CD14-positive monocyte (primary cell): ENCODE results near the gene TIAM2. TPM values are rescaled to one million over a fixed set of nuclear protein-coding genes. Genes with fewer than 3 reads are reported as not detected.

Experiments used
- DNase-seq, 3 donors: peaks; one replicate each; pipeline ENCODE4 v3.0.0-alpha.2; 2011 to 2022
- H2AFZ ChIP-seq: 2 replicates; pipeline ENCODE4 v1.6.0; 2012; ENCODE audit warnings: mild to moderate bottlenecking, low read depth, low read length, inconsistent platforms; ENCODE audit not compliant: insufficient read depth, poor library complexity, severe bottlenecking
- H3K27ac ChIP-seq, 2 donors: 1 replicate in 1 of 2; 2 replicates in 1 of 2; pipeline ENCODE4 v1.5.1; 2012 to 2013; ENCODE audit warnings: low read length in 2 of 2, control low read depth in 1 of 2, inconsistent platforms in 1 of 2, low read depth in 1 of 2, mild to moderate bottlenecking in 1 of 2
- H3K27me3 ChIP-seq, 2 donors: one replicate each; pipeline versions ENCODE4 v1.6.0 to v1.6.1; 2011 to 2013; ENCODE audit warnings: low read length in 2 of 2; ENCODE audit not compliant: control insufficient read depth in 2 of 2, insufficient read depth in 2 of 2
- H3K36me3 ChIP-seq, 2 donors: replicated peaks in 1 of 2; 1 replicate in 1 of 2; 2 replicates in 1 of 2; pipeline versions ENCODE4 v1.5.1 to v1.6.1; 2012 to 2013; ENCODE audit warnings: low read length in 2 of 2, control low read depth in 1 of 2, inconsistent platforms in 1 of 2, mild to moderate bottlenecking in 1 of 2; ENCODE audit not compliant: insufficient read depth in 2 of 2, control insufficient read depth in 1 of 2
- H3K4me1 ChIP-seq, 2 donors: 1 replicate in 1 of 2; 2 replicates in 1 of 2; pipeline versions ENCODE4 v1.5.1 to v1.6.1; 2012 to 2013; ENCODE audit warnings: low read length in 2 of 2, control low read depth in 1 of 2, inconsistent platforms in 1 of 2, mild to moderate bottlenecking in 1 of 2, moderate library complexity in 1 of 2; ENCODE audit not compliant: insufficient read depth in 2 of 2, control insufficient read depth in 1 of 2
- H3K4me2 ChIP-seq: replicated peaks from 2 replicates; pipeline ENCODE3; 2012; ENCODE audit warnings: low read length, moderate library complexity, mild to moderate bottlenecking; ENCODE audit not compliant: poor library complexity, severe bottlenecking; ENCODE audit errors: extremely low read depth
- H3K4me3 ChIP-seq, 3 experiments: fragments of 200-600 bp in 1 of 3; sonication (generic) in 1 of 3; replicated peaks in 1 of 3; 1 replicate in 2 of 3; 2 replicates in 1 of 3; pipeline ENCODE4 v1.5.1; 2011 to 2013; ENCODE audit warnings: low read length in 3 of 3, mild to moderate bottlenecking in 3 of 3, control low read depth in 2 of 3, low read depth in 2 of 3, inconsistent platforms in 1 of 3, moderate library complexity in 1 of 3
- H3K79me2 ChIP-seq: 2 replicates; pipeline ENCODE4 v1.6.0; 2012; ENCODE audit warnings: mild to moderate bottlenecking, control low read depth, inconsistent platforms, low read length, moderate library complexity; ENCODE audit not compliant: insufficient read depth
- H3K9ac ChIP-seq: 2 replicates; pipeline ENCODE4 v1.6.0; 2017; ENCODE audit warnings: low read length, mild to moderate bottlenecking; ENCODE audit not compliant: insufficient read depth, poor library complexity, severe bottlenecking
- H3K9me3 ChIP-seq, 2 donors: replicated peaks in 1 of 2; 1 replicate in 1 of 2; 2 replicates in 1 of 2; pipeline versions ENCODE4 v1.5.1 to v1.6.1; 2012 to 2013; ENCODE audit warnings: low read length in 2 of 2, control low read depth in 1 of 2; ENCODE audit not compliant: control insufficient read depth in 1 of 2, insufficient read depth in 1 of 2
- H4K20me1 ChIP-seq: 2 replicates; pipeline ENCODE4 v1.6.0; 2012; ENCODE audit warnings: mild to moderate bottlenecking, low read length, control low read depth, moderate library complexity; ENCODE audit not compliant: insufficient read depth
- H3K27ac Mint-ChIP-seq, 7 donors: one replicate each; pipeline ENCODE4 v1.8.0; 2020; ENCODE audit warnings: mild to moderate bottlenecking in 7 of 7, mixed read lengths in 7 of 7, moderate library complexity in 6 of 7, inconsistent platforms in 2 of 7
- H3K27me3 Mint-ChIP-seq, 3 donors: one replicate each; pipeline ENCODE4 v1.8.0; 2021 to 2022; ENCODE audit warnings: low read depth in 3 of 3, mild to moderate bottlenecking in 3 of 3, mixed read lengths in 3 of 3, moderate library complexity in 3 of 3, inconsistent platforms in 1 of 3
- H3K36me3 Mint-ChIP-seq, 2 donors: one replicate each; pipeline ENCODE4 v1.8.0; 2020; ENCODE audit warnings: mixed read lengths in 2 of 2, inconsistent platforms in 1 of 2, mild to moderate bottlenecking in 1 of 2
- H3K4me1 Mint-ChIP-seq: one replicate; pipeline ENCODE4 v1.8.0; 2020; ENCODE audit warnings: mild to moderate bottlenecking, mixed read lengths
- H3K4me3 Mint-ChIP-seq, 2 donors: one replicate each; pipeline ENCODE4 v1.8.0; 2020; ENCODE audit warnings: mild to moderate bottlenecking in 2 of 2, mixed read lengths in 2 of 2, moderate library complexity in 1 of 2
- H3K9me3 Mint-ChIP-seq, 7 donors: one replicate each; pipeline ENCODE4 v1.8.0; 2020 to 2022; ENCODE audit warnings: mixed read lengths in 7 of 7, mild to moderate bottlenecking in 6 of 7, moderate library complexity in 6 of 7, inconsistent platforms in 2 of 7
- WGBS: methylation state at CpG from one replicate; pipeline ENCODE4 v1.1.5; 2013; ENCODE audit warnings: missing lambda C conversion rate; ENCODE audit not compliant: insufficient coverage; 5-methylcytosine and 5-hydroxymethylcytosine counted together
- intact Hi-C, 2 donors: fragments of 100-400 bp; cut with micrococcal nuclease; formaldehyde crosslinking; loops; one replicate each; pipeline versions ENCODE4 v1.15.0 to v1.15.1; 2023
- polyA plus RNA-seq, 3 donors: library from polyadenylated mRNA; depleted of rRNA in 1 of 3; unstranded in 2 of 3; stranded (reverse) in 1 of 3; fragments of 300-500 nt in 2 of 3; fragments of >200 nt in 1 of 3; fragmentation: Illumina TruSeq in 2 of 3; gene quantifications; 1 replicate in 2 of 3; 2 replicates in 1 of 3; pipeline ENCODE4 v1.2.3, GENCODE V29; 2012 to 2021
- TF ChIP-seq, protein P1 (sequence below): fragments of 200-600 bp; IDR thresholded peaks from one replicate; pipeline ENCODE4 v1.8.0; 2022; ENCODE audit warnings: antibody characterized with exemption, mild to moderate bottlenecking

Gene TIAM2
- polyA plus RNA-seq, 3 donors, result 0.25 to 4.2 (median 0.67) TPM

DNA sequence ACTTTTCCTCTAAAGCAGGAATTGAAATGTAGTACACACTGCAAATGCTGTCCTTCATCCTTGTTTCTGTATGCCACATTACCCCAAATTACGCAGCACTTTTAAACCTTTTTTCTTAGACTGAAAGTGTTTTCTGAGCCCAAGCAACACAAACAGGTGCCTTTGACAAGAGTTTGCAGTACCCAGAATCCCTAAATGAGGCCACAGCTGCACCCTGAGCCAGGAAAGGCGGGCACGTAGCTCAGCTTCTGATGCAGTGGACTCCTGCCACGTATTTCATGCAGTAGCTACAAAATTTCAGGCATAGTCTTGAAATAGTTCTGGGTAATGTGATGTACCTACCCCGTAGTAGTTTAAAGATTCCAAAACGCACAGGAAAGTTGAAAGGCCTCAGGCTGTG, 237.7 kb downstream of the TIAM2 start:
- no peaks in the 10 kb centered on the region for H3K4me1 ChIP-seq
- H3K9me3 ChIP-seq, result peaks cover 0 to 9% of the 10 kb centered on the region in 2 donors
- H3K9me3 Mint-ChIP-seq, result peaks cover 2 to 12% (median 5%) of the 10 kb centered on the region in 7 donors
- H3K27ac Mint-ChIP-seq, result no peak overlapping the region
- H3K4me1 Mint-ChIP-seq, result no peaks in the 10 kb centered on the region
- peaks cover 0 to 2% (median 0%) of the 10 kb centered on the region in 3 donors for H3K27me3 Mint-ChIP-seq
- no peaks in the 10 kb centered on the region for H3K36me3 Mint-ChIP-seq
- H3K79me2 ChIP-seq, result no peaks in the 10 kb centered on the region
- no peak overlapping the region for H3K9ac ChIP-seq
- no peak overlapping the region for H2AFZ ChIP-seq
- no peaks in the 10 kb centered on the region for H3K27me3 ChIP-seq
- no peaks in the 10 kb centered on the region for H3K36me3 ChIP-seq
- no peak overlapping the region for H3K4me2 ChIP-seq
- H3K4me3 Mint-ChIP-seq, result no peak overlapping the region
- WGBS, result 78% methylated on average over 5 of the region's 6 CpGs
- no peaks in the 10 kb centered on the region for H4K20me1 ChIP-seq
- H3K4me3 ChIP-seq, result no peak overlapping the region
- TF ChIP-seq, protein P1, sequence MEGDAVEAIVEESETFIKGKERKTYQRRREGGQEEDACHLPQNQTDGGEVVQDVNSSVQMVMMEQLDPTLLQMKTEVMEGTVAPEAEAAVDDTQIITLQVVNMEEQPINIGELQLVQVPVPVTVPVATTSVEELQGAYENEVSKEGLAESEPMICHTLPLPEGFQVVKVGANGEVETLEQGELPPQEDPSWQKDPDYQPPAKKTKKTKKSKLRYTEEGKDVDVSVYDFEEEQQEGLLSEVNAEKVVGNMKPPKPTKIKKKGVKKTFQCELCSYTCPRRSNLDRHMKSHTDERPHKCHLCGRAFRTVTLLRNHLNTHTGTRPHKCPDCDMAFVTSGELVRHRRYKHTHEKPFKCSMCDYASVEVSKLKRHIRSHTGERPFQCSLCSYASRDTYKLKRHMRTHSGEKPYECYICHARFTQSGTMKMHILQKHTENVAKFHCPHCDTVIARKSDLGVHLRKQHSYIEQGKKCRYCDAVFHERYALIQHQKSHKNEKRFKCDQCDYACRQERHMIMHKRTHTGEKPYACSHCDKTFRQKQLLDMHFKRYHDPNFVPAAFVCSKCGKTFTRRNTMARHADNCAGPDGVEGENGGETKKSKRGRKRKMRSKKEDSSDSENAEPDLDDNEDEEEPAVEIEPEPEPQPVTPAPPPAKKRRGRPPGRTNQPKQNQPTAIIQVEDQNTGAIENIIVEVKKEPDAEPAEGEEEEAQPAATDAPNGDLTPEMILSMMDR, result no peak
- intact Hi-C loops, result no loop called here
- DNase-seq, result no peak
- H3K27ac ChIP-seq, result no peak overlapping the region

- H3K4me3 Mint-ChIP-seq, result no peak overlapping the region
- peaks cover 4 to 14% (median 8%) of the 10 kb centered on the region in 7 donors for H3K9me3 Mint-ChIP-seq
- Histone ChIP-seq H3K27me3 (no peaks in the 10 kb centered on the region), H3K79me2 (no peaks in the 10 kb centered on the region), H3K4me2 (no peak overlapping the region), H3K27ac (no peak overlapping the region), H3K36me3 (no peaks in the 10 kb centered on the region), H3K4me1 (no peaks in the 10 kb centered on the region), H3K9ac (no peak overlapping the region), H4K20me1 (no peaks in the 10 kb centered on the region), H3K9me3 (peaks cover 0 to 9% of the 10 kb centered on the region in 2 donors), H3K4me3 (no peak overlapping the region), H2AFZ (no peak overlapping the region)
- peaks cover 0 to 2% (median 1%) of the 10 kb centered on the region in 3 donors for H3K27me3 Mint-ChIP-seq
- intact Hi-C loops, result no loop called here
- TF ChIP-seq, protein P1, result no peak
- no peaks in the 10 kb centered on the region for H3K4me1 Mint-ChIP-seq
- no peak for DNase-seq
- peak overlapping the region in 1 of 7 donors; percentile 8 for H3K27ac Mint-ChIP-seq
- no peaks in the 10 kb centered on the region for H3K36me3 Mint-ChIP-seq
- WGBS, result 88% methylated on average over 2 of the region's 4 CpGs
These were observed 239.1 kb downstream of the TIAM2 start for GRCh38 chr6:155234167-155234566.
